HepG2 (cell line): ENCODE results near the gene PRR36. TPM values are rescaled to one million over a fixed set of nuclear protein-coding genes. Genes with fewer than 3 reads are reported as not detected.

Source experiments
- AHDC1 ChIP-seq: sonication (generic); formaldehyde crosslinking; IDR thresholded peaks from 2 replicates; pipeline ENCODE4 v1.5.1; 2020; ENCODE audit warnings: mild to moderate bottlenecking, missing genetic modification reagents, borderline replicate concordance
- BRCA1 ChIP-seq: sonication (generic); formaldehyde crosslinking; IDR thresholded peaks from 2 replicates; pipeline ENCODE4 v1.4.0; 2020; ENCODE audit warnings: missing genetic modification reagents
- FOXA3 ChIP-seq: IDR thresholded peaks from 2 replicates; pipeline ENCODE4 v1.6.1; 2016; ENCODE audit warnings: missing genetic modification reagents, missing compliant biosample characterization
- GATAD2A ChIP-seq: IDR thresholded peaks from 2 replicates; pipeline ENCODE4 v1.6.1; 2016
- GTF3A ChIP-seq: sonication (generic); formaldehyde crosslinking; conservative IDR thresholded peaks from 2 replicates; pipeline ENCODE4 v1.4.0; 2020; ENCODE audit warnings: mild to moderate bottlenecking, missing genetic modification reagents
- HNRNPLL ChIP-seq: fragments of 200-400 bp; formaldehyde crosslinking; IDR thresholded peaks from 2 replicates; pipeline ENCODE4 v1.6.1; 2017; ENCODE audit warnings: mild to moderate bottlenecking, low read depth, low read length; ENCODE audit not compliant: poor library complexity, severe bottlenecking
- PHF21A ChIP-seq: sonication (generic); formaldehyde crosslinking; IDR thresholded peaks from 2 replicates; pipeline ENCODE4 v1.5.0; 2020; ENCODE audit warnings: mild to moderate bottlenecking, missing genetic modification reagents
- POGZ ChIP-seq: sonication (generic); formaldehyde crosslinking; IDR thresholded peaks from 2 replicates; pipeline ENCODE4 v1.4.0; 2020; ENCODE audit warnings: mild to moderate bottlenecking, missing genetic modification reagents
- RCOR2 ChIP-seq: IDR thresholded peaks from 2 replicates; pipeline ENCODE4 v1.6.1; 2016; ENCODE audit warnings: missing biosample characterization, missing genetic modification reagents
- SAP130 ChIP-seq: IDR thresholded peaks from 2 replicates; pipeline ENCODE4 v1.6.1; 2016; ENCODE audit warnings: low read depth
- ZNF138 ChIP-seq: sonication (generic); formaldehyde crosslinking; IDR thresholded peaks from 2 replicates; pipeline ENCODE4 v1.5.0; 2020; ENCODE audit warnings: mild to moderate bottlenecking, low read depth, missing genetic modification reagents
- ZNF274 ChIP-seq: sonication (generic); formaldehyde crosslinking; IDR thresholded peaks from 2 replicates; pipeline ENCODE4 v1.5.1; 2020; ENCODE audit warnings: mild to moderate bottlenecking, missing genetic modification reagents
- ZNF33A ChIP-seq: sonication (generic); formaldehyde crosslinking; IDR thresholded peaks from 2 replicates; pipeline ENCODE4 v1.5.1; 2020; ENCODE audit warnings: missing genetic modification reagents, mild to moderate bottlenecking, moderate library complexity, borderline replicate concordance
- ZNF598 ChIP-seq: sonication (generic); formaldehyde crosslinking; IDR thresholded peaks from 2 replicates; pipeline ENCODE4 v1.5.1; 2020; ENCODE audit warnings: mild to moderate bottlenecking, missing genetic modification reagents, borderline replicate concordance
- ZNF629 ChIP-seq: sonication (generic); formaldehyde crosslinking; conservative IDR thresholded peaks from 2 replicates; pipeline ENCODE4 v1.5.0; 2020; ENCODE audit warnings: missing genetic modification reagents
- ZNF761 ChIP-seq: sonication (generic); formaldehyde crosslinking; conservative IDR thresholded peaks from 2 replicates; pipeline ENCODE4 v1.4.0; 2020; ENCODE audit warnings: mild to moderate bottlenecking, missing genetic modification reagents
- ZNF777 ChIP-seq: sonication (generic); formaldehyde crosslinking; IDR thresholded peaks from 2 replicates; pipeline ENCODE4 v1.4.0; 2020; ENCODE audit warnings: missing genetic modification reagents
- polyA plus RNA-seq, 8 experiments: library from polyadenylated mRNA; depleted of rRNA in 3 of 8; stranded (reverse) in 7 of 8; unstranded in 1 of 8; fragments of >200 nt; fragmentation: Illumina TruSeq in 4 of 8; extraction: Trizol in 4 of 8; gene quantifications; 2 replicates each; pipeline versions ENCODE4 v1.2.1 to v1.2.3, GENCODE V29; 2011 to 2016; ENCODE audit warnings: low read depth in 4 of 8, missing spikeins in 1 of 8, mixed read lengths in 1 of 8; ENCODE audit not compliant: insufficient read depth in 1 of 8
- total RNA-seq, 5 experiments: library from RNA; depleted of rRNA; stranded (reverse); fragments of >200 nt; fragmentation: Illumina TruSeq; extraction: Trizol; gene quantifications; 2 replicates each; pipeline ENCODE4 v1.2.3, GENCODE V29; 2016; ENCODE audit warnings: low read depth in 1 of 5
- TF ChIP-seq, protein P1 (sequence below): sonication (generic); formaldehyde crosslinking; IDR thresholded peaks from 2 replicates; pipeline ENCODE4 v1.5.0; 2020; ENCODE audit warnings: missing genetic modification reagents
- TF ChIP-seq, protein P2 (sequence below): sonication (generic); formaldehyde crosslinking; IDR thresholded peaks from 2 replicates; pipeline ENCODE4 v1.5.1; 2020; ENCODE audit warnings: mild to moderate bottlenecking, missing genetic modification reagents, moderate library complexity

PRR36 gene
- total and polyA plus RNA-seq, 2 of the 13 experiments (the other 11 are each of a cell fraction or from before 2014, with no cell fraction given) = 0.07 to 0.17 TPM

GRCh38 chr19:7887408-7888144, 13.4 kb upstream of the PRR36 start (continued):
- TF ChIP-seq PHF21A (CRISPR knock-in tag) (0 out of 2 replicates have a peak, but pooled peaks have one; percentile 40), ZNF761 (0 out of 2 replicates have a peak, but pooled peaks have one; percentile 7), ZNF629 (CRISPR knock-in tag) (peak; percentile 37; the same call in 1 of the 2 replicates), GATAD2A (peak; percentile 25; the same call in 1 of the 2 replicates), ZNF777 (CRISPR knock-in tag) (0 out of 2 replicates have a peak, but pooled peaks have one; percentile 37), ZNF598 (CRISPR knock-in tag) (0 out of 2 replicates have a peak, but pooled peaks have one; percentile 3), HNRNPLL (peak; percentile 29), ZNF274 (peak; percentile 60; the same call in 1 of the 2 replicates), FOXA3 (CRISPR knock-in tag) (no peak), RCOR2 (0 out of 2 replicates have a peak, but pooled peaks have one; percentile 18), POGZ (no peak), ZNF33A (CRISPR knock-in tag) (0 out of 2 replicates have a peak, but pooled peaks have one; percentile 54), AHDC1 (CRISPR knock-in tag) (peak; percentile 67), ZNF138 (CRISPR knock-in tag) (0 out of 2 replicates have a peak, but pooled peaks have one; percentile 10), BRCA1 (CRISPR knock-in tag) (no peak), GTF3A (CRISPR knock-in tag) (no peak), SAP130 (CRISPR knock-in tag) (peak; percentile 42)
- TF ChIP-seq, protein P1, sequence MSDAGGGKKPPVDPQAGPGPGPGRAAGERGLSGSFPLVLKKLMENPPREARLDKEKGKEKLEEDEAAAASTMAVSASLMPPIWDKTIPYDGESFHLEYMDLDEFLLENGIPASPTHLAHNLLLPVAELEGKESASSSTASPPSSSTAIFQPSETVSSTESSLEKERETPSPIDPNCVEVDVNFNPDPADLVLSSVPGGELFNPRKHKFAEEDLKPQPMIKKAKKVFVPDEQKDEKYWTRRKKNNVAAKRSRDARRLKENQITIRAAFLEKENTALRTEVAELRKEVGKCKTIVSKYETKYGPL (CRISPR knock-in tag) = no peak
- TF ChIP-seq, protein P2, sequence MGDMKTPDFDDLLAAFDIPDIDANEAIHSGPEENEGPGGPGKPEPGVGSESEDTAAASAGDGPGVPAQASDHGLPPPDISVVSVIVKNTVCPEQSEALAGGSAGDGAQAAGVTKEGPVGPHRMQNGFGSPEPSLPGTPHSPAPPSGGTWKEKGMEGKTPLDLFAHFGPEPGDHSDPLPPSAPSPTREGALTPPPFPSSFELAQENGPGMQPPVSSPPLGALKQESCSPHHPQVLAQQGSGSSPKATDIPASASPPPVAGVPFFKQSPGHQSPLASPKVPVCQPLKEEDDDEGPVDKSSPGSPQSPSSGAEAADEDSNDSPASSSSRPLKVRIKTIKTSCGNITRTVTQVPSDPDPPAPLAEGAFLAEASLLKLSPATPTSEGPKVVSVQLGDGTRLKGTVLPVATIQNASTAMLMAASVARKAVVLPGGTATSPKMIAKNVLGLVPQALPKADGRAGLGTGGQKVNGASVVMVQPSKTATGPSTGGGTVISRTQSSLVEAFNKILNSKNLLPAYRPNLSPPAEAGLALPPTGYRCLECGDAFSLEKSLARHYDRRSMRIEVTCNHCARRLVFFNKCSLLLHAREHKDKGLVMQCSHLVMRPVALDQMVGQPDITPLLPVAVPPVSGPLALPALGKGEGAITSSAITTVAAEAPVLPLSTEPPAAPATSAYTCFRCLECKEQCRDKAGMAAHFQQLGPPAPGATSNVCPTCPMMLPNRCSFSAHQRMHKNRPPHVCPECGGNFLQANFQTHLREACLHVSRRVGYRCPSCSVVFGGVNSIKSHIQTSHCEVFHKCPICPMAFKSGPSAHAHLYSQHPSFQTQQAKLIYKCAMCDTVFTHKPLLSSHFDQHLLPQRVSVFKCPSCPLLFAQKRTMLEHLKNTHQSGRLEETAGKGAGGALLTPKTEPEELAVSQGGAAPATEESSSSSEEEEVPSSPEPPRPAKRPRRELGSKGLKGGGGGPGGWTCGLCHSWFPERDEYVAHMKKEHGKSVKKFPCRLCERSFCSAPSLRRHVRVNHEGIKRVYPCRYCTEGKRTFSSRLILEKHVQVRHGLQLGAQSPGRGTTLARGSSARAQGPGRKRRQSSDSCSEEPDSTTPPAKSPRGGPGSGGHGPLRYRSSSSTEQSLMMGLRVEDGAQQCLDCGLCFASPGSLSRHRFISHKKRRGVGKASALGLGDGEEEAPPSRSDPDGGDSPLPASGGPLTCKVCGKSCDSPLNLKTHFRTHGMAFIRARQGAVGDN = peak; percentile 57
